PC-3 (cell line): ENCODE results near the gene MYO7A.

ENCODE experiments used
- EZH2phosphoT487 ChIP-seq: fragments of 300-600 bp; sonication (generic); IDR thresholded peaks from 2 replicates; pipeline ENCODE4 v1.6.1; 2018; ENCODE audit warnings: mild to moderate bottlenecking, antibody characterized with exemption, low read length, borderline replicate concordance
- TF ChIP-seq, protein P1 (sequence below): fragments of 300-600 bp; sonication (generic); conservative IDR thresholded peaks from 2 replicates; pipeline ENCODE4 v1.5.1; 2017; ENCODE audit warnings: antibody characterized with exemption, low read depth, mild to moderate bottlenecking, low read length

DNA sequence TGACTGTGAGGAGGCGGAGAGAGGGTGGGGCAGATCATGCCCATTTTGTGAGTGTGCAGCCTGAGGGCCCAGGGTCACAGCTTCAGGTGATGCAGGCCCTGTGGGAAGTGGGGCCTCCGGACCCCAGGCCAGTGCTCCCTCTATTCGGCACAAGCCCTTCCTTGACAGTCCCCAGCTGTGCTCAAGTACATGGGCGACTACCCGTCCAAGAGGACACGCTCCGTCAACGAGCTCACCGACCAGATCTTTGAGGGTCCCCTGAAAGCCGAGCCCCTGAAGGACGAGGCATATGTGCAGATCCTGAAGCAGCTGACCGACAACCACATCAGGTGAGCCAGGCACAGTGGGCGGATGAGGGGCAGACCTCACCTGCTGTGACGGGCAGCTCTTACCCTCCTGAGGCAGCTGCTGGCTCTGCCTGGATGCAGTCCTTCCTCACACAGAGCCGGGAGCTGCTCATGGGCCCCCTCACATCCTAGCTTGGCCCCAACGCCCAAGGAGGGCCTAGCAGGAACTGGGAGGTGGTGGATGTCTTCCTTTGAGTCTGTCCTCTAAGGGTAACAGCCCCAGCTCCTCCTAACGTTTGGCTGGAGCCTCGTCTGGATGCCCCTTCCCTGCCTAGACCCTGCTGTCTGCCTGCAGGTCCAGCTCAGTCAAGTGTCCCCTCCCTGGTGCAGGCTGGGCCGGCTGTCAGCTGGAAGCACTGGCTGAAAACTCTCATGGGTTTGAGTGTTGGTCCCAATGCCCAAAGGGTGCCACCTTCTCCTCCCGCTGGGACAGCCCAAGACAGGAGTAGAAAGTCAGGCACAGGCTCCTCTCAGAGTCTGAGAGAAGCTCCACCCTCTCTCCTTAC is 76.1 kb downstream of the MYO7A start:
- TF ChIP-seq, protein P1, sequence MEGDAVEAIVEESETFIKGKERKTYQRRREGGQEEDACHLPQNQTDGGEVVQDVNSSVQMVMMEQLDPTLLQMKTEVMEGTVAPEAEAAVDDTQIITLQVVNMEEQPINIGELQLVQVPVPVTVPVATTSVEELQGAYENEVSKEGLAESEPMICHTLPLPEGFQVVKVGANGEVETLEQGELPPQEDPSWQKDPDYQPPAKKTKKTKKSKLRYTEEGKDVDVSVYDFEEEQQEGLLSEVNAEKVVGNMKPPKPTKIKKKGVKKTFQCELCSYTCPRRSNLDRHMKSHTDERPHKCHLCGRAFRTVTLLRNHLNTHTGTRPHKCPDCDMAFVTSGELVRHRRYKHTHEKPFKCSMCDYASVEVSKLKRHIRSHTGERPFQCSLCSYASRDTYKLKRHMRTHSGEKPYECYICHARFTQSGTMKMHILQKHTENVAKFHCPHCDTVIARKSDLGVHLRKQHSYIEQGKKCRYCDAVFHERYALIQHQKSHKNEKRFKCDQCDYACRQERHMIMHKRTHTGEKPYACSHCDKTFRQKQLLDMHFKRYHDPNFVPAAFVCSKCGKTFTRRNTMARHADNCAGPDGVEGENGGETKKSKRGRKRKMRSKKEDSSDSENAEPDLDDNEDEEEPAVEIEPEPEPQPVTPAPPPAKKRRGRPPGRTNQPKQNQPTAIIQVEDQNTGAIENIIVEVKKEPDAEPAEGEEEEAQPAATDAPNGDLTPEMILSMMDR, result no peak
- TF ChIP-seq EZH2phosphoT487, result no peak
